ENCODE measurements around the gene NCEH1. TPM values are rescaled to one million over a fixed set of nuclear protein-coding genes. Genes with fewer than 3 reads are reported as not detected.

The NCEH1 gene
- total and polyA plus RNA-seq, 10 of the 15 experiments (the other 5 are each of a cell fraction or from before 2014, with no cell fraction given), result 1.8 to 8.1 (median 4.5) TPM

GRCh38 chr3:172673210-172673679 lies 37.6 kb downstream of the NCEH1 start:
- H2AFZ ChIP-seq (ENCODE audit: control insufficient read depth, low read depth, low read length), result no peak overlapping the region
- FAIRE-seq (peak; percentile 76), DNase-seq (ENCODE audit: low read depth, low spot score) (no peak), ATAC-seq (peak; percentile 97)
- no peaks in the 10 kb centered on the region for H3K4me1 ChIP-seq (ENCODE audit: control insufficient read depth, insufficient read depth, low read length)
- no peaks in the 10 kb centered on the region for H3K27me3 ChIP-seq (replicated peaks in 1 of 2; ENCODE audit: control insufficient read depth in 2 of 2, insufficient read depth in 2 of 2, low read length in 1 of 2)
- BruUV-seq (replicated peaks), result no TSS peak
- ChIA-PET SMC1A (ENCODE audit: uncharacterized antibody, unreplicated experiment) (interaction anchor here (0.6 to 2.5 kb wide), 24 partner anchors 9 to 956 kb away, joined by 3 to 13 read pairs (median 3); partner anchors contain the start of genes ECT2 and NCEH1), CTCF (interaction anchor here (0.6 to 4.0 kb wide), 65 partner anchors 8 to 844 kb away, joined by 3 to 53 read pairs (median 4); partner anchors contain the start of genes ECT2, NCEH1 and TNFSF10), POLR2A (no interaction called here), RAD21 (ENCODE audit: unreplicated experiment) (interaction anchor here (0.6 to 2.5 kb wide), 15 partner anchors 14 to 341 kb away, joined by 3 to 18 read pairs (median 5); partner anchors contain the start of genes ECT2 and NCEH1)
- H3K4me3 ChIP-seq, result no peak overlapping the region
- no peaks in the 10 kb centered on the region for H3K9me3 ChIP-seq (replicated peaks; ENCODE audit: control insufficient read depth, insufficient read depth, low read length)
- H3K9ac ChIP-seq (ENCODE audit: control insufficient read depth, insufficient read depth, low read length), result no peak overlapping the region
- TF ChIP-seq RAD21 (IDR thresholded peaks at IDR 0.05; ENCODE audit: insufficient read depth, low read depth, low read length) (peak; percentile 65), ZZZ3 (IDR thresholded peaks at IDR 0.05; ENCODE audit: control insufficient read depth, insufficient read length, low read depth) (no peak), SMC3 (IDR thresholded peaks at IDR 0.05; ENCODE audit: borderline replicate concordance, low read length) (peak; percentile 41; the same call in 1 of the 2 replicates), KAT2A (conservative IDR thresholded peaks at IDR 0.05; ENCODE audit: control insufficient read depth, low read depth, low read length) (no peak), NR2F1 (conservative IDR thresholded peaks at IDR 0.05) (no peak), TCF7 (IDR thresholded peaks at IDR 0.05; ENCODE audit: borderline replicate concordance) (no peak), ETV6 (conservative IDR thresholded peaks at IDR 0.05 in 1 of 2, IDR thresholded peaks at IDR 0.05 in 1 of 2; ENCODE audit: borderline replicate concordance in 1 of 2, low read depth in 1 of 2) (no peak), SMARCA5 (IDR thresholded peaks at IDR 0.05) (peak; percentile 88), NFYB (IDR thresholded peaks at IDR 0.05; ENCODE audit: insufficient read depth, low read depth, low read length) (no peak), BHLHE40 (IDR thresholded peaks at IDR 0.05; ENCODE audit: borderline replicate concordance in 1 of 2, low read depth in 2 of 2, low read length in 1 of 2) (0 out of 4 replicates have a peak, but pooled peaks of 1 of the 2 experiments have one; percentile 13), PBX3 (IDR thresholded peaks at IDR 0.05; ENCODE audit: insufficient replicate concordance, low read depth, low read length) (no peak), EZH2 (IDR thresholded peaks at IDR 0.05; ENCODE audit: borderline replicate concordance, control insufficient read depth, low read depth, low read length) (no peak), LARP7 (IDR thresholded peaks at IDR 0.05) (no peak), NFIC (IDR thresholded peaks at IDR 0.05; ENCODE audit: low read depth, low read length) (no peak), ZNF217 (IDR thresholded peaks at IDR 0.05) (no peak), NFXL1 (IDR thresholded peaks at IDR 0.05; ENCODE audit: borderline replicate concordance) (no peak), CTCF (IDR thresholded peaks at IDR 0.05 in 2 of 3, conservative IDR thresholded peaks at IDR 0.05 in 1 of 3; ENCODE audit: control insufficient read depth in 2 of 3, extremely low read depth in 1 of 3, insufficient read depth in 1 of 3, low read depth in 3 of 3, low read length in 3 of 3) (peak; percentile 64 to 76 (median 67)), SMAD1 (IDR thresholded peaks at IDR 0.05; ENCODE audit: low read depth, partially characterized antibody) (no peak)
- no peak overlapping the region for H3K27ac ChIP-seq (ENCODE audit: control insufficient read depth, insufficient read depth)
- in situ Hi-C loops (cut with MboI) (loop anchor here (25.0 kb wide), 1 partner anchor 336 kb away; no protein-coding TSS in a partner anchor), intact Hi-C loops (cut with micrococcal nuclease; ENCODE audit: unreplicated experiment) (loop anchor here (1.0 to 2.0 kb wide), 2 partner anchors 38 to 78 kb away; partner anchors contain the start of genes ECT2 and NCEH1)
- H3K36me3 ChIP-seq (ENCODE audit: control insufficient read depth in 2 of 2, insufficient read depth in 2 of 2, low read length in 1 of 2), result no peaks in the 10 kb centered on the region
- H4K20me1 ChIP-seq (ENCODE audit: control insufficient read depth, insufficient read depth), result no peaks in the 10 kb centered on the region
- WGBS (ENCODE audit: insufficient coverage, insufficient replicate concordance, low lambda C conversion rate, missing lambda C conversion rate), result 3% methylated on average over 2 of the region's 2 CpGs
- H3K79me2 ChIP-seq (ENCODE audit: control insufficient read depth, insufficient read depth, low read length), result no peaks in the 10 kb centered on the region
- no peak overlapping the region for H3K4me2 ChIP-seq (ENCODE audit: control insufficient read depth, insufficient read depth)
